DMS 273 (cell line): ENCODE data around the gene IDUA.
"Not testable (repeated sequence)": the region's sequence is repeated elsewhere in the genome, so short reads cannot be mapped to it uniquely, and the experiment has no call there.

ENCODE experiments used
- DNase-seq: peaks from one replicate; lab custom pipeline; 2025; ENCODE audit not compliant: unreplicated experiment; lab: John Stamatoyannopoulos, UW

Gene IDUA

DNA sequence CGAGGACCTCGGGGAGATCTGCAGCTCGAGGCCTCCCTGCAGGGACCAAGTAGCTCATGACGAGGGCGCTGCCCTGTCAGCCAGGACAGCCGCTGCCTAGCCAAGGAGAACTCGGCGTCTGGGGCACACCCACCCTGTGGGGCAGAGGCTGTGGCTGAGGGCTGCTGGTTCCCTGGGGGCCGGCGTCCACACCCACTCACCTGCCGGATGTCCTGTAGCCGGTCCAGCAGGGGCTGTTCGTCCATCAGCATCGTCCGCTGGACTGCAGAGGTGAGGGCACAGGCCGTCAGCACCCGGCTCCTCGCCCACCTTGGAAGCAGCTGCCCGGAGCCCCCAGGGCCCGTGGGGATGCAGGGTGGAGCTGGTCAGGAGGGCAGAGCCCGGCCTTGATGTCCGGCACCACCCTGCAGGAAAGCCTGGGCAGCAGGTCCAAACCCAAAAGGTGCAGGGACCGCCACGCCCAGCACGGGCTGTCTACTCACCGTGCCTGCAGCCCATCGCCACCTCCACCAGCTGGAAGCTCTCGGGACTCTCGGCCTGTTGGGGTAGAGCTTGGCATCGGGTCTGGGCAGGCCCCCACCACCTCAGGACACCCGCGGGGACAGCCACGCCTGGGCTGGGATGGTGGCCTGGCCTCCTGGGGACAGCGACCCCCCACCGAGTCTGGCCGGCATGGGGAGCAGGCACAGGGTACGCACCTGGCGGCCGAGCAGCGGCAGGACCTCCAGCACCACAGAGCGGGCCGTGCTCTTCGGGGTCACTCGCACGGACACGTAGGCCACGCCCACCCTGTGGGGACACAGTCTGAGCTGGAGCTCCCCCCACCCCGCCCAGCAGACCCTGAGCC lies 20.4 kb upstream of the IDUA start:
- no peak for DNase-seq

DNA sequence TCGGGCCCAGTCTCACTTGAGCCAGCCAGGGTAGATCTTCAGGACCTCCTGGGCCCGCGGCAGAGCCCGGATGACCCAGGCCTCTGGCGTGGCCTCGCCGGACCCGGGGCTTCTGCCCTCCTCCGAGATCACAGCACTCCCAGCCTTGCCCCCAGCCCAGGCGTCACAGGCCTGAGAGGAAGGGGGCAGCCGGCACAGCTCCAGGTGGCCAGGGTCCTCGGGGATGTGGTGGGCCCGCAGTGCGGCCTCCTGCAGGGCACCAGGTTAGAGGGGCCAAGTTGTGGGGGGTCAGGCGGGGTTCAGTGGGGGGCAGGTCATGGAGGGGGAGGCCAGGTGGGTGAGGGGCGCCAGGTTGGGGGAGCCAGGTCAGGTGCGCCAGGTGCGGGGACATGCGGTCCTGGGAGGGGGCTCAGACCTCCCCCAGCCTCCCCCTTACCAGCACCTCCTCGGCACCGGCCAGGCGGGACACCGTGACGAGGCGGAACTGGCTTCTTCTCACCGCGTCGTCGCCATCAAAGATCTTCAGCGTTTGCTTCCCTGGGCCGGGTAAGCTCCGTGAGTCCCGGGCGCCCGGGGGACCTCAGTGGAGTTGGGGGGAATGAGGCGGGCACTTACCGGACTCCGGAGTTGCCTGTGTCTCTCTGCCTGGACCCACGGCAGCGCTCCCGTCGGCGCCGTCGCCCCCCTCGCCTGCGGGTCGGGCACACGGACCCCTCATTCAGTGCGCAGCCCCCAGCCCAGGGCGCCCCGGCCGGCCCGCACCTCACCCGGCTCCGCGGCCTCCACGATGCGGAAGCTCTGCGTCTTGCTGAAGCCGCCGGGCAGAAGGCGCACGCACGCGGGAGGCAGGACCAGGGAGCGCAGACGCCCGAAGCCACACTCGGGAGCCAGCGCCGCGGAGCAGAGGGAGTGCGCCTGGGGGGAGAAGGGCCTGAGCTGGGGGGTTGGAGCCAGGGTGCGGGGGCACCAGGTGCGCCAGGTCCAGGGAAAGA lies 19.4 kb upstream of the IDUA start:
- no peak for DNase-seq

DNA sequence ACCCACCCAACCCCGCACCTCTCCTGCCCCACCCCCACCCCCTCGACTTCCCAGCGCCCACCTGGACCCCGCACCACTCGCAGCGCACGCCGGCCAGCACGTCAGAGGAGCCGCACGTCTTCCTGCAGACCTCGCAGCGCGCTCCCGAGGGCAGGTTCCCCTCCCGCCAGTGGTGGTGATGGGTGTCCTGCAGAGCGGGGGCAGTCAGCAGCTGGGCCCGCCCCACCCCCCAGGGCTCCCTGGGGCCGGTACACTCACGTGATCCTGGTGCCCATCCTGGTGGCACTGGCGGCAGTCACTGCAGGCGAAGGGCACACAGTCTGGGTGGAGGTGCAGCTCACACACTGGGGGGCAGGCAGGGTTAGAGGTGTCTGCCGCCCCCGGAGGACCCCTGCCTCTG lies 18.6 kb upstream of the IDUA start:
- no peak for DNase-seq

DNA sequence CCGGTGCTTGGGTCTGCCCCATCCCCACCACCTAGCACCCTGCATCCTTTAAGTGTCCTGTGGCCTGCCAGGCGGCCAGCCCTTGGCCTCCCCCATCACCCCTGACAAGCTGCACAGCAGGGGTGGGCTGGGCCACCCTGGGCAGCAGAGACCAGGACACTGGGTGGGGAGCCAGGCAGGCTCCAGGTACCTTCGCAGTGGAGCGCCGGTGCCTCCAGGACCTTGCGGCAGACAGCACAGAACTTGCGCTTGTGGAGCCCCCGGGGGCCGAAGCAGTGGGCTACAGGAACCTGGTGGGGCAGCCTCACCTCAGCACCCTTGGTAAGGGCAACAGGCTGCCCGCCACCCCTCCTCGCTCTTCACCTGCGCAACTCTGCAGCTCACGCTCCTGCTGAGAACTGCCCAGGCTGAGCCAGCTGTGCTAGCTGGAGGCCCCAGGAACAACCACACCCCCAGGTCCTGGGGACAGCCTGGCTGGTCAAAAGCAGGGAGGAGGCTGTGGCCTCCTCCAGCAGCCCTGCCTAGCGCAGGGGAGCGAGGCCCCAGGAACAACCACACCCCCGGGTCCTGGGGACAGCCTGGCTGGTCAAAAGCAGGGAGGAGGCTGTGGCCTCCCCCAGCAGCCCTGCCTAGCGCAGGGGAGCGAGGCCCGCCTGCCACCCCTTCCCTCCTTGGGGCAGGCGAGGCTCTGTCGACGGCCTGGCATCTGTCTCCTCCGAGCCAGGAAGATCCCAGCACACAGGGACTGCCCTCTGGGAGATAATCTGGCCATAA lies 18.0 kb upstream of the IDUA start:
- no peak for DNase-seq

DNA sequence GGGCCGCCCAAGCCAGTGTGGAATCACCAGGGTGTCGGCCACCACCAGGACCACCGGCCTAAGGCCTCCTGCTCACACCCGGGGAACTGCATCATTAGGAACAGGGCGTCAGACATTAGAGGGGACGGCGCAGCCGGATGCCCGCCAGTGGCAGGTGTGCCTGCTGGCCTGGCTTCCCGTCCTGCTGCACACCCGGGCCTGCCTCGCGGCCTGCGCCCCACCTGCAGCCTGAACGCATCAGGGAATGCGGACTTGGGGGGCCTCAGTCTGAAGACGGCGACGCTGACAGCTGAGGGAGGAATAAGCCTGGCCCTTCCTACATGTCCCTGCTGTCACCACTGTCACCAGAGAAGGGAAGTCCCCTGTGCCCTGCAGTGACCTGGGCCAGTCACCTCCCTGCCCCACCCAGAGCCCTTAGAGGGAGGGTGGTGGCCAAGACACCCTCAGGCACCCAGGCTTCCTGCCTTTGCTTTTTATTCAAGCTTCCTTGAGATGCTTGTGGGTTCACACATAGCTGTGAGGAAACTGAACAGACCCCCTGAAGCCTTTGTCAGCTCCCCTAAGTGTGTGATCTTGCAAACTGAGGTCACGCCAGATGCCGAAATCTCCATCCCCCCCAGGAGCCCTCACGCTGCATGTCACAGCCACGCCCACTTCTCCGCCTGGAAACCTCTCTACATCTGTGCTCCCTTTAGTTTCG lies 16.6 kb upstream of the IDUA start:
- no peak for DNase-seq

DNA sequence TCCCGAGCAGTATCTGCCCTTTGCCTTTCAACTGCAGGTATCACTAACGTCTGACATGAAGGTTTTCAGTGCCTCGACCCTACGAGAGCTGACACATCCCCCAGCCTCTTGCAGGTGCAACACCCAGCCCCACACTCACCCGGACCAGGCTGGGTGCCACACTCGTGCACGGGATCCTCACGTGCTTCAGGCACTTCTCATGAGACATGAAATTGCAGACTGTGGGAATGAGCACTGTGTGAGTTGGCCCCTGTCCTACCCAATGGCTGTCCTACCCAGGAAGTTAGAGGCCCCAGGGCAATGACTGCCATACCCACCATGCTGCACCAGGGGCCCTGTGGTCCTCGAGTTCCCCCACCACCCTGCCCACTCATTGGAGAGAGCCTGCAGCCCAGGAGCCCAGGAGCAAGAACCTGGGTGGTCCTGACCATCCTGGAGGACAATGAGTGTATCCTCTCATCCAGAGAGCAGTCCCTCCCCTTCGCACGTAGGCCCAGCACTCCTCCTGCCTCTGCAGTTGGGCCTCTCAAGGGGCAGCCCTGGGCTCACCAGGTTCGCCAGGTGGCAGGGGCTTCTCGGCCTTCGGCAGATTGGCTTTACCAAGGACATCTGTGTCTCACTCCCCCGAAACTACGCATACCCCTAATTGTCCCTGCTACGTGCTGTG lies 15.9 kb upstream of the IDUA start:
- DNase-seq = no peak

DNA sequence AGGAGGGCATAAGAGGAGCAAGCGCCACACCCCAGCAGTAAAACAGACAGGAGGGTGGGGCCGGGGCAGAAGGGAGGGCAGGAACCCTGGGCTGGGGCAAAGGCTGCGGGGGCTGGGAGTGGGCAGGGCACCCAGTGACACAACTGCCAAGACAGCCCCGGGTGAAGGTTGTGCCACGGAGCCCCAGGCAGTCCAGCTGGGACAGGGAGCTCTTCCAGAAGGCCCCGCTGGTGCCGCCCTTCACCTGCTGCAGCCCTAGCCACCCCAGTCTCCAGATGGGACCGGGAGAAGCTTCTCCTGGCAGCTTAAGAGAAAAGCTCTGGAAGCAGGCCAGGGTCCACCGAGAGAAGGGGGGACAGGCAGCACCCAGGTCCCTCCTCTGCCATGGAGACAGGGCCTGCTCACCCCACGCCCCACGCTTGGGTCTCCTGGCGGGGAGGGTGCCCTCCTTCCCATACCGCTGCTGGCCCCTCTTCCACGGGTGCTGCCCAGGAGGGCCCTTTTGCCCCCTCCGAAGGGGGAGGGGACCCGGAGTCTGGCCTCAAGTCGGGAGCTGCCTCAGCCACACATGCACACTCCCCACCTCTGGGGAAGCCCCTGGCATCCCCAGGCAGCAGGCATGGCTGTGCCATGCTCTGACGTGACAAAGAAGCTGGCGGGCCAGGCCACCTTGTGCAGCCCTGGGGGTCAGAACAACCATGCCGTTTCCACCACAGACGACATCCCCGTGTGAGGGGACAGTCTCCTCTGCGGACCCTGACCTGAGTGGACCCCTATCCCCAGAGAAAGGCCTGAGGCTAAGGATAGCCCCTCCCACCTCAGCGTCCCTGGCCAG lies 15.0 kb upstream of the IDUA start:
- DNase-seq = peak; percentile 48

DNA sequence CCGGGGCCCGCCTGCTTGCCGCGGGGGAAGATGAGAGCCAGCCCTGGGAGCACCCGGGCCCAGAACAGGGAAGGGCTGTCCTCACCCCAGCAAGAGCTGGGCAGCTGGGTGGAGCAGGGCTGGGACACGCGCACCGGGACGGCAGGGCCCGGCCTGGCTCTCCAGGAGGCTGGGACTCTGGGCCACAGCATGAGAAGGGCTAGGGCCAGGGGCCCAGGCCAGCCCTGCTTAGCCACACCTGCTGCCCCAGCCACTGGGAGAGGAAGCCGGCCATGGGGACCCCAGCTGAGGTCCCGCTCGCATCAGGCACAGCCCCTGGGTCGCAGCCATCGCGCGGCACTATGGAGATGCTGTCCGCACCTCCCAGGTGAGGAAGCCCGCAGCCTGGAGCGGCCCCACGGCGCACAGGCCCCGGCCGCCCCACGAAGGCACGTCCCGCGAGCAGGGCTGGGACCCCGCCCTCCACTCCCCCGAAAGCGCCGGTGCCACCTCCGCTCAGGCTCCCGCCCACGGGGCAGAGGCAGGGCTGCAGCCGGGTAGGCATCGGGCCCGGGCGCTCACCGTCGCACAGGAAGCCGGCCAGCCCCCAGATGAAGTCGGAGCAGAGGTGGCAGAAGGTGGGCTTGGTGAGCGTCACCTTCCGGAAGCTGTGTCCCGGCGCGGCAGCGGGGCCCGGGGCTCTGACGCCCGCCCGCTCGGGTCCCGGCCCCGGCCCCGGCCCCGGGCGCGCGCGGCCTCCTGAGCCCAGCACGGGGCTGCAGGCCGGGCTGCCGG lies 14.0 kb upstream of the IDUA start:
- peak; percentile 50 for DNase-seq

DNA sequence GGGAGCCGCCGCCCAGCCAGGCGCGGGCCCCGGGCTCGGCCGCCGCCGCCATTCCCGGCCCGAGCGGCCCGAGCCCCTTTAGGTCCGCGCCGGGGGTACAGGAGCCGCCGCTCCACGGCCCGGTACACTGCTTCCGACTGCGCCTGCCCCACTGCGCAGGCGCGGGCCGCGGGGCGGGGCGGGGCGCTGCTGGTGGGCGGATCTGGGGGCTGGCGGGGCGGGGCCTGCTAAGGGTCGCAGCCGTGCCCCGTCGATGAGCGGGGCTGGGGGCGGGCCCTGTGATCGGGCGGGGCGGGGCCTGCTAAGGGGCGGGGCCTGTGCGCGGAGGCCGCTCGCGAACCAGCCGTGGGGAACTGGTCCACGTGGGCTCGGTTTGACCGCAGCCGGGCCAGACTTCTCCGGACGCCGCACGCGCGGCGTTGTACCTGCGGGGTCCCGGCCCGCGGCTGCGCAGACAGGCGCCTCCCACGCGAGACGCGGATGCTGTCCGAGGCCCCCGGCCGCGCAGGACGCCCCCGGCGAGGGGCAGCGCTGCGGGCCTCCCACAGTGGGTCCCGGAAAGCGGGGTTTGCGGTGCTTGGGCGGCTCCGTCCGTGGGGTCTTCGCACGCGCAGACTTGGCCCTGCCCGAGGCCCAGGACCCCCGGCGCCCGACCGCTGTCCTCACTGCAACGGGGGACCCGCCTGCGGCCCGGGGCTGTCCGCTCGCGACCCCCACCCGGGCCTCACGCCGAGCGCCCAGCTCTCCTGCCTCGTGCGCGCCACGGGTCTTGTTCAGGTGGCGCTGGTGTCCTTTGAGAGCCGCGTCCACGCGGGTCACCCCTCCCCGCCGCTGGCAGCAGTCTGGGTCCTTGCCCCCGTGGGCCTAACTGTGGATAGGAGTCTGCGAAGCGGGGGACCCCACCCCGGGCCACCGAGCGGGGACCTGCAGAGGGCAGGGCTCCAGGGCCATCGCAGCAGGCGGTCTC lies 13.1 kb upstream of the IDUA start, which contains the start of gene DGKQ:
Gene DGKQ (minus strand): TSS at position 139 of the 967 bp plus-strand sequence. CDS start 87 bp downstream, at position 52.
- DNase-seq = peak; percentile 74

DNA sequence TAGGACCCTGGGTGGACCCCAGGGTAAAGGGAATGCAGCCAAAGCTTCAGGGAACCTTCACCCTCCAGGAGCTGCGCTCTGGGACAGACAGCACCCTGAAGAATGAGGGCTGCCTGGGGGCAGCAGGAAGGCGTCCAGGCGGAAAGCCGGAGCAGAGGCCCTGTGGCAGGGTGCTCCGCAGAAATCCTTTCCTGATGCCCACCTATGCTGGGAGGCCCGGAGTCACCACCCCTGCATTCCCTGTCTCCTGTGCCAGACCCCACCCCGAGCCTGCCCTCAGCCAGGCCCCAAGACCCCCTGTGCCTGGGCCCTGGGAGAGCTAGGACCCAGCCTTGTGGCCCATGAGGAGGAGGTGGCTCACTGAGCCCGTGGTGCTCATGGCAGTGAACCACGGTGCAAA lies 12.2 kb upstream of the IDUA start:
- DNase-seq = no peak

DNA sequence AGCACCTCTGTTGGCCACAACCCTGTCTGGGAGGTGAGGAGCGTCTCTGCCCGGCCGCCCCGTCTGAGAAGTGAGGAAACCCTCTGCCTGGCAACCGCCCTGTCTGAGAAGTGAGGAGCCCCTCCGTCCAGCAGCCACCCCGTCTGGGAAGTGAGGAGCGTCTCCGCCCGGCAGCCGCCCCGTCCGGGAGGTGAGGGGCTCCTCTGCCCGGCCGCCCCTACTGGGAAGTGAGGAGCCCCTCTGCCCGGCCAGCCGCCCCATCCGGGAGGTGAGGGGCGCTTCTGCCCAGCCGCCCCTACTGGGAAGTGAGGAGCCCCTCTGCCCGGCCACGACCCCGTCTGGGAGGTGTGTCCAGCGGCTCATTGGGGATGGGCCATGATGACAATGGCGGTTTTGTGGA lies 10.8 kb upstream of the IDUA start:
- not testable (repeated sequence) for DNase-seq

DNA sequence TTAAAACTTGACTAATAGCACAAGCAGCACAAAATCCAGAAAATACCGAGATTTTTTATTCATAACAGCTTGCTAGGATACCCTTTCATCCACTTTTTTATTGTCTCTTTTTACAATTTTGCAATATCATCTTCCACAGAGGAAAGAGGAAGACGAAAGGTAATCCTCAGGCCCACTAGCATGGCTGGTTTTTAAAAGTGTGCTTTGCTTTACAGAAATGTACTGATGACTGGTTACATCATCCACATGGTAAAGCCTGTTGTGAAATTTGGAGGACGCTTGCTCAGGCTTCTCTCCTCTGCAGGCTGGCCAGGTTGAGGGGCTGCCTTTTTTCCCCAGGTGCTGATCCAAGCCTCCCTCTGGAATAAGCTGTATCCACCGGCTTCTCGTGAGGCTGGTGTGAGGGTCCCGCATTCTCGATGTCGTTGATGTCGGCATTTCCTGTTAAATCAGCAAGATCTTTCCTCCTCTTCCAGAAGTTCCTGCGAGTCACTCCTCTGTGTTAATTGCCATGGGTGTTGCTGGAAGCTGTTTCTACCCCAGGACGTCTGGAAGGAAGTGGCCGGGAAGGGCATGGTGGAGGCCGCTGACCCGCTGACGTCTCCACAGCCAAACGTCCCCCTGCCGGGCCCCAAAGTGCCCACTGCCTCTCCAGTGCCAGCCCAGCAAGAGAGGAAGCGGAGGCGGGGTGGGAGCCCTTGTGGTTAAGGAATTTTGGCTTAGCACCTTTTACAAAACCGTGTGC lies 7.7 kb upstream of the IDUA start:
- no peak for DNase-seq

DNA sequence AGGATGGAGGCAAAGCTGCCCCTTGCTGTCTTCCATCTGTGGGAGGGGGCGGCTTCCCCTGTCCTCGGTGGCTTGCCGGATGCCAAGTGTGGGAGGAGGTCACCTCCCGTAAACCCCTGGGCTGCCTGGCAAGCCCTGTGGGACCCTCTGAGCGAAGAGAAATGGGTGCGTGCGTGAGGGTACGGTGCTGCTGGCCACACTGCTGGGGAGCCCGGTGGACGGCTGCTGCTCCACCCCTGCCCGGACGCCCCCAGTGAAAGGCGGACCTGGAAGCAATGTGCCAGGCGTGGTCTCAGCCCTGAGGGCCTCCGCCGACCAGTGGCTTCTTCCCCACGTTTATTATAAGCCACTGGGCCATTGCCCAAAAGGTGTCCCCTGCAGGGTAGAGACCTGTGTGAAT lies 4.6 kb upstream of the IDUA start:
- no peak for DNase-seq

DNA sequence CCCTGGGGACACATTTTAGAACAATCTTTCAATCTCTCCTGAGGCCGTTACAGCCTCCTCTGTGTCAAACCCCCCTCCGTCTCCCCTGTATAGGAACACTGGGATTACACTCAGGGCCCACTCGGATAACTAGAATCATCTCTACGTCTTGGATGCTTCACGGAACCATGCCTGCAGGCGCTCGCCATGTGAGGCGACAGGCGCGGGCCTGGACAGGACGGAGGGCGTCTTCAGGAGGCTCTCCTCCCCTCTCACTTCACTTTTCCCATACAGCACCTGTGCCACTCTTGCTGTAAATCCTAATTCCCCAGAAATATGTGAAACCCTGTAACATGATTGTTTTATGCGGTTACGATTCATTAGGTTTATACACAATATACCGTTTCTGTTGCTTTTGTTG lies 4.0 kb upstream of the IDUA start:
- no peak for DNase-seq

DNA sequence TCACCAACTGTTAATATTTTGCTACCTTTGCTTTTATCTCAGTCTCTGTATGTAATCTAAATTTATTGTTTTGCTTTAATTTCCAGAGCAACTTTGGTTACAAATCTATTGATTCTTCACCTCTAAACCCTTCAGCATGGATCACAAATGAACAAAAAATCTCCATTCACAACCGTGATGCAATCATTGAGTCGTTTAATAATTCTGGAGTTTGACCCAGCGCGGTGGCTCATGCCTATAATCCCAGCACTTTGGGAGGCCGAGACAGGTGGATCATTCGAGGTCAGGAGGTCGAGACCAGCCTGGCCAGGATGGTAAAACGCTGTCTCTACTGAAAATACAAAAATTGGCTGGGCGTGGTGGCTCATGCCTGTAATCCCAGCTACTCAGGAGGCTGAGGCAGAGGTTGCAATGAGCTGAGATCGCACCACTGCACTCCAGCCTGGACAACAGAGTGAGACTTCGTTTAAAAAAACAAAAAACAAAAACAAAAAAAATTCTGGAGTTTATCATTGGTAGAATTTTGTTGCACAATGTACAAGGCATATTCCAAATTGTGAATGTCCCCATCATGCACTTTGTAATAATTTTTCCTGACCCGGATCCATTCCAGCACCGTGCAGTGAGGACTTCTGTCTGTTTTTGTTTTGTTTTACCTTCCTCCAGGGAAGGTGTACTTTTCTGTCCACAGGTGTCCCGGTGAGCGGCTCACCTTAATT lies 2.3 kb upstream of the IDUA start:
- no peak for DNase-seq
